Muscle of leg (tissue), 11 donors: ENCODE results near the gene ZNF140. TPM values are rescaled to one million over a fixed set of nuclear protein-coding genes. Genes with fewer than 3 reads are reported as not detected.

Experiments used
- DNase-seq: peaks from one replicate; pipeline ENCODE4 v3.0.0; 2013
- H3K27ac ChIP-seq: one replicate; pipeline ENCODE4 v1.5.1; 2013; ENCODE audit warnings: mild to moderate bottlenecking, low read length, control low read depth
- H3K27me3 ChIP-seq: one replicate; pipeline ENCODE4 v1.6.1; 2013; ENCODE audit warnings: low read length; ENCODE audit not compliant: control insufficient read depth, insufficient read depth
- H3K36me3 ChIP-seq: one replicate; pipeline ENCODE4 v1.6.1; 2013; ENCODE audit warnings: low read length; ENCODE audit not compliant: control insufficient read depth, insufficient read depth
- H3K4me1 ChIP-seq: one replicate; pipeline ENCODE4 v1.6.1; 2013; ENCODE audit warnings: low read length; ENCODE audit not compliant: control insufficient read depth, insufficient read depth
- H3K4me3 ChIP-seq: one replicate; pipeline ENCODE4 v1.5.1; 2013; ENCODE audit warnings: low read length, control low read depth
- H3K9me3 ChIP-seq: replicated peaks from 2 replicates; pipeline ENCODE4 v1.6.1; 2013; ENCODE audit warnings: low read depth, low read length; ENCODE audit not compliant: control insufficient read depth
- WGBS: methylation state at CpG from one replicate; pipeline ENCODE4 v1.1.5; 2013; ENCODE audit warnings: missing lambda C conversion rate; ENCODE audit not compliant: insufficient coverage; 5-methylcytosine and 5-hydroxymethylcytosine counted together
- polyA plus RNA-seq, 8 donors: library from polyadenylated mRNA; unstranded; fragments of 120-200 nt; gene quantifications; one replicate each; pipeline versions ENCODE4 v1.2.1 to v1.2.3, GENCODE V29; 2013; ENCODE audit warnings: inconsistent platforms in 1 of 8, low replicate concordance in 1 of 8; ENCODE audit not compliant: insufficient read length in 8 of 8, insufficient read depth in 1 of 8
- total RNA-seq: library from RNA; stranded (reverse); fragments of 120-200 nt; gene quantifications from one replicate; pipeline ENCODE4 v1.2.4, GENCODE V29; 2013

Gene ZNF140
- total and polyA plus RNA-seq, 9 donors = 12.7 to 18.8 (median 14.5) TPM

DNA sequence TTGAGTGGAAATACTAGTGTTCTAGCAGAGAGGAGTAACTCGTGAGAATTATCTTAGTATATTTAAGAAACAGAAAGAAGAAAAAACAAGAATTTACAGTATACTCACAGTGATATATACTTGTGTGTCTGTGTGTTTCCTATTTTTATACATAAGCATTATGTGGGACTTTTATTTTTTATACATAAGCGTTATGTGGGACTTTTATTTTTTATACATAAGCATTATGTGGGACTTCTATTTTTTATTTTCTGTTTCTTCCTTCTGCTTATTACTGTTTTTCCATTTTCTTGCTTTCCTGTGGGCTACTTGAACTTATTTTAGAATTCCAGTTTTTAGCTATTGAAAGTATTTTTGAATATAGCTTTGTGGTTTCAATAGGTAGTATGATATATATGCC is 6.9 kb upstream of the ZNF140 start:
- peaks cover 60% of the 10 kb centered on the region for H3K9me3 ChIP-seq
- no peak overlapping the region for H3K4me3 ChIP-seq
- no peak overlapping the region for H3K27ac ChIP-seq
- H3K36me3 ChIP-seq = no peaks in the 10 kb centered on the region
- H3K27me3 ChIP-seq = no peaks in the 10 kb centered on the region
- H3K4me1 ChIP-seq = no peaks in the 10 kb centered on the region
- no peak for DNase-seq
- no CpG with 5 or more reads among the region's 2 CpGs for WGBS

DNA sequence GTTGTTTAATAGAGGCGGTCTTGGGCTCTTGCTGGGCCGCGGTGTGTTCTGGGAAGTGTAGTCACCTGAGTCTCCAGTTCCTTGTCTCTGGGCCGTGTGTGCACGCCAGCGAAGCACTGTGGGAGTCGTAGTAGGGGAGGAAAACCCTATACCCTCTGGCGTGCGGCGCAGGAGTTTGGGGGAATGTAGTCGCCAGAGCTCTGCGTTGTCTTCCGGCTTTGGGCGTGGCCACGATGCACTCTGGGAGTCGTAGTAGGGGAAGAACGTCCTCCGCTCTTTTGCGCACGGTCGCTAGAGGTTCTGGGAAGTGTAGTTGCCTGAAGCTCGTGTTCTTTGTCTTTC is 726 bp upstream of the ZNF140 start:
- DNase-seq = peak; percentile 100
- H3K9me3 ChIP-seq = peaks cover 62% of the 10 kb centered on the region
- peak overlapping the region; percentile 100 for H3K27ac ChIP-seq
- H3K4me1 ChIP-seq = peaks cover 8% of the 10 kb centered on the region
- H3K36me3 ChIP-seq = peaks cover 30% of the 10 kb centered on the region
- under 1% methylated on average over 22 of the region's 22 CpGs for WGBS
- H3K27me3 ChIP-seq = no peaks in the 10 kb centered on the region
- peak overlapping the region; percentile 88 for H3K4me3 ChIP-seq

GRCh38 chr12:133081159-133081780 is 547 bp downstream of the ZNF140 start:
- Histone ChIP-seq H3K27me3 (no peaks in the 10 kb centered on the region), H3K9me3 (peaks cover 68% of the 10 kb centered on the region), H3K27ac (peak overlapping the region; percentile 100), H3K4me1 (peaks cover 8% of the 10 kb centered on the region), H3K36me3 (peaks cover 42% of the 10 kb centered on the region), H3K4me3 (peak overlapping the region; percentile 88)
- DNase-seq = peak; percentile 32
- 13% methylated on average over 8 of the region's 17 CpGs for WGBS

GRCh38 chr12:133083345-133083744 is 2.6 kb downstream of the ZNF140 start:
- Histone ChIP-seq H3K36me3 (peaks cover 51% of the 10 kb centered on the region), H3K4me1 (peaks cover 8% of the 10 kb centered on the region), H3K9me3 (peaks cover 68% of the 10 kb centered on the region), H3K4me3 (no peak overlapping the region), H3K27ac (no peak overlapping the region), H3K27me3 (no peaks in the 10 kb centered on the region)
- 94% methylated on average over 5 of the region's 6 CpGs for WGBS
- no peak for DNase-seq

GRCh38 chr12:133105620-133106019 is 24.9 kb downstream of the ZNF140 start:
- H3K4me1 ChIP-seq = no peaks in the 10 kb centered on the region
- H3K4me3 ChIP-seq = no peak overlapping the region
- peaks cover 27% of the 10 kb centered on the region for H3K36me3 ChIP-seq
- H3K9me3 ChIP-seq = peaks cover 91% of the 10 kb centered on the region
- DNase-seq = no peak
- no peaks in the 10 kb centered on the region for H3K27me3 ChIP-seq
- WGBS = no CpG with 5 or more reads among the region's 3 CpGs
- no peak overlapping the region for H3K27ac ChIP-seq

- Histone ChIP-seq H3K4me3 (no peak overlapping the region), H3K27ac (no peak overlapping the region), H3K4me1 (no peaks in the 10 kb centered on the region), H3K27me3 (no peaks in the 10 kb centered on the region), H3K36me3 (peaks cover 22% of the 10 kb centered on the region), H3K9me3 (peaks cover 91% of the 10 kb centered on the region)
- DNase-seq = no peak
- WGBS = no CpG with 5 or more reads among the region's 5 CpGs
These were observed 25.5 kb downstream of the ZNF140 start for GRCh38 chr12:133106253-133106652.

- Histone ChIP-seq H3K27me3 (no peaks in the 10 kb centered on the region), H3K27ac (no peak overlapping the region), H3K36me3 (peaks cover 17% of the 10 kb centered on the region), H3K9me3 (peaks cover 87% of the 10 kb centered on the region), H3K4me3 (no peak overlapping the region), H3K4me1 (no peaks in the 10 kb centered on the region)
- DNase-seq = no peak
- no CpG with 5 or more reads among the region's 1 CpG for WGBS
These were observed 26.4 kb downstream of the ZNF140 start for GRCh38 chr12:133107121-133107520.

DNA sequence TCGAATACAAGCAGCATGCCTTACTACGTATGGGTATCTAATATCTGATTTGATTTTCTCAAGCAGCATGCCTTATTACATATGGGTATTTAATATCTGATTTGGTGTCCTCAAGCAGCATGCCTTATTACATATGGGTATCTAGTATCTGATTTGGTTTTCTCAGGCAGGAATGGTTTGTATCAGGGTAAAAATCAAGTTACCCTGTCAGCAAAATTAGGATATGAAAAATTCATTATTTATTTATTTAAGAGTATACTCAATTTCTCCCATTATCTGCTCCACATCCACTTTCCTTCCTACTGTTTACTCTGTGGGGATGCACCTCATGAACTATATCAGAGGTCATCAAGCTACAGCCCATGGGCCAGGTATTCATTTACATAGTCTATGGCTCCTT is 27.4 kb downstream of the ZNF140 start:
- Histone ChIP-seq H3K4me1 (no peaks in the 10 kb centered on the region), H3K27ac (no peak overlapping the region), H3K4me3 (no peak overlapping the region), H3K9me3 (peaks cover 87% of the 10 kb centered on the region), H3K36me3 (peaks cover 16% of the 10 kb centered on the region), H3K27me3 (no peaks in the 10 kb centered on the region)
- DNase-seq = no peak
- WGBS = no CpG with 5 or more reads among the region's 2 CpGs

DNA sequence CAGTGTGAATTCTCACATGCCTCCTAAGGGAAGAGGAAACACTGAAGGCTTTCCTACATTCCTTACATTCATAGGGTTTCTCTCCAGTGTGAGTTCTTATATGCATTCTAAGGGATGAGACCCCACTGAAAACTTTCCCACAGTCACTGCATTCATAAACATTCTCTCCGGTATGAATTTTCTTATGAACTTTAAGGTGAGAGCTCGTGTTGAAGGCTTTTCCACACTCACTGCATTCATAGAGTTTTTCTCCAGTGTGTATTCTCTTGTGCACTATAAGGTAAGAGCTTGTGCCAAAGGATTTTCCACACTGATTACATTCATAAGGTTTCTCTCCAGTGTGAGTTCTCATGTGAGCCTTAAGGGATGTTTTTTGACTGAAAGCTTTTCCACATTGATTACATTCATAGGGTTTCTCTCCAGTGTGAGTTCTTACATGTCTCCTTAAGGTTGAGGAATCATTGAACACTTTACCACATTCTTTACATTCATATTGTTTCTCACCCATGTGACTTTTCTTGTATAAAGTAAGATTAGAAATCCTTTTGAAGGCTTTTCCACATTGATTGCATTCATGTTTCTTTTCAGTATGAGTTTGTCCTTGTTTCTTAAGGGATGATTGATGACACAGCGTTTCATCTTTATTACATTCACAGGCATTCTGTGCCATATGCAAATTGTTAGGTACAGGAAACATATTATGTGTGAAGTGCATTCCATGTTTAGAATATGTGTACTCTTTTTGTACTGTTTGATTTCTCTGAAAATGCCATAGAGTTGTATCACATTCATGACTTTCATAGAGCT is 39.9 kb downstream of the ZNF140 start:
- peaks cover 18% of the 10 kb centered on the region for H3K36me3 ChIP-seq
- no CpG with 5 or more reads among the region's 3 CpGs for WGBS
- H3K4me1 ChIP-seq = no peaks in the 10 kb centered on the region
- no peaks in the 10 kb centered on the region for H3K27me3 ChIP-seq
- DNase-seq = no peak
- H3K9me3 ChIP-seq = peaks cover 87% of the 10 kb centered on the region
- H3K27ac ChIP-seq = no peak overlapping the region
- H3K4me3 ChIP-seq = no peak overlapping the region

GRCh38 chr12:133124674-133125073 is 44.0 kb downstream of the ZNF140 start:
- Histone ChIP-seq H3K36me3 (peaks cover 29% of the 10 kb centered on the region), H3K27ac (no peak overlapping the region), H3K27me3 (no peaks in the 10 kb centered on the region), H3K4me1 (no peaks in the 10 kb centered on the region), H3K4me3 (no peak overlapping the region), H3K9me3 (peaks cover 75% of the 10 kb centered on the region)
- WGBS = no CpG with 5 or more reads among the region's 2 CpGs
- DNase-seq = no peak
